HCT116 (cell line): ENCODE results near the gene ANKRD44. TPM values are rescaled to one million over a fixed set of nuclear protein-coding genes. Genes with fewer than 3 reads are reported as not detected.

ENCODE experiments used
- ATAC-seq: fragments of 200-7000 bp; cut with Tn5 transposase; 2 replicates; pipeline ENCODE4 v1.9.1; 2020; ENCODE audit warnings: mild to moderate bottlenecking, moderate library complexity
- BruUV-seq: library from RNA; stranded (reverse); fragments of 400-500 nt; replicated peaks from 2 replicates; lab custom pipeline; 2021; lab: Mats Ljungman, UMichigan
- CTCF ChIA-PET: fragments of 300-600 bp; sonication (Branson Sonifier 250); formaldehyde crosslinking; loops from one replicate; lab custom pipeline; 2021; ENCODE audit warnings: antibody characterized with exemption; lab: Charles Lee
- POLR2A ChIA-PET: fragments of 300-600, 350-600 bp; sonication (Branson Sonifier 250); formaldehyde crosslinking; loops from one replicate; lab custom pipeline; 2021; ENCODE audit warnings: antibody characterized with exemption; lab: Charles Lee
- RAD21 ChIA-PET, 2 experiments: fragments of 300-600 bp; sonication (Branson Sonifier 250); formaldehyde crosslinking; loops; one replicate each; lab custom pipeline; 2023; ENCODE audit warnings: low total read pairs in 2 of 2; ENCODE audit not compliant: uncharacterized antibody in 2 of 2, unreplicated experiment in 2 of 2, low non-redundant PET in 1 of 2; lab: Charles Lee
- DNase-seq: peaks from one replicate; pipeline ENCODE4 v3.0.0-alpha.2; 2010; ENCODE audit warnings: low read depth, low spot score
- H2AFZ ChIP-seq: fragments of 200-600 bp; shearing (Covaris generic), sonication (generic); 2 replicates; pipeline ENCODE4 v1.6.1; 2017; ENCODE audit warnings: low read depth, mixed run types, mixed read lengths, antibody characterized with exemption, low read length; ENCODE audit not compliant: poor library complexity, severe bottlenecking
- H3K27ac ChIP-seq: 2 replicates; pipeline ENCODE4 v1.5.1; 2012; ENCODE audit warnings: low read depth, low read length
- H3K27me3 ChIP-seq: fragments of 200-600 bp; sonication (generic); 2 replicates; pipeline ENCODE4 v1.6.1; 2016; ENCODE audit warnings: mixed run types, low read length, mixed read lengths; ENCODE audit not compliant: insufficient read depth
- H3K36me3 ChIP-seq, 2 experiments: fragments of 200-500 bp in 1 of 2; fragments of 200-600 bp in 1 of 2; sonication (Bioruptor generic) in 1 of 2; sonication (generic) in 1 of 2; 2 replicates each; pipeline versions ENCODE4 v1.5.1 to v1.6.1; 2014 to 2016; ENCODE audit warnings: low read length in 2 of 2, inconsistent platforms in 1 of 2, mixed read lengths in 1 of 2, mixed run types in 1 of 2; ENCODE audit not compliant: insufficient read depth in 2 of 2, control insufficient read depth in 1 of 2
- H3K4me1 ChIP-seq, 2 experiments: fragments of 200-600 bp in 1 of 2; sonication (generic) in 1 of 2; 2 replicates each; pipeline versions ENCODE4 v1.5.1 to v1.6.1; 2012 to 2017; ENCODE audit warnings: low read length in 2 of 2, inconsistent platforms in 1 of 2, mild to moderate bottlenecking in 1 of 2, mixed read lengths in 1 of 2, mixed run types in 1 of 2, moderate library complexity in 1 of 2; ENCODE audit not compliant: insufficient read depth in 2 of 2, control insufficient read depth in 1 of 2
- H3K4me2 ChIP-seq: fragments of 200-600 bp; sonication (generic); 2 replicates; pipeline ENCODE4 v1.6.1; 2017; ENCODE audit warnings: mixed run types, low read length, mixed read lengths
- H3K4me3 ChIP-seq, 2 experiments: fragments of 200-600 bp in 1 of 2; sonication (generic) in 1 of 2; replicated peaks in 1 of 2; 2 replicates each; pipeline ENCODE4 v1.5.1; 2011 to 2016; ENCODE audit warnings: low read length in 2 of 2, control low read depth in 1 of 2, low read depth in 1 of 2, mild to moderate bottlenecking in 1 of 2, mixed read lengths in 1 of 2, mixed run types in 1 of 2
- H3K79me2 ChIP-seq: fragments of 200-600 bp; sonication (generic); 2 replicates; pipeline ENCODE4 v1.6.1; 2017; ENCODE audit warnings: mild to moderate bottlenecking, mixed run types, low read length, moderate library complexity, mixed read lengths; ENCODE audit not compliant: insufficient read depth
- H3K9ac ChIP-seq: fragments of 200-600 bp; sonication (generic); 2 replicates; pipeline ENCODE4 v1.6.1; 2016; ENCODE audit warnings: low read length, mixed read lengths
- H3K9me2 ChIP-seq: fragments of 200-600 bp; sonication (generic), shearing (Covaris generic); 2 replicates; pipeline ENCODE4 v1.6.1; 2017; ENCODE audit warnings: mixed run types, mild to moderate bottlenecking, moderate library complexity; ENCODE audit not compliant: insufficient read depth
- H3K9me3 ChIP-seq, 2 experiments: fragments of 200-500 bp in 1 of 2; fragments of 200-600 bp in 1 of 2; sonication (Bioruptor generic) in 1 of 2; sonication (generic) in 1 of 2; 2 replicates each; pipeline ENCODE4 v1.6.1; 2014 to 2017; ENCODE audit warnings: low read length in 2 of 2, mixed read lengths in 2 of 2, inconsistent platforms in 1 of 2, low read depth in 1 of 2, mild to moderate bottlenecking in 1 of 2, mixed run types in 1 of 2, moderate library complexity in 1 of 2; ENCODE audit not compliant: control insufficient read depth in 1 of 2, insufficient read depth in 1 of 2
- H4K20me1 ChIP-seq: fragments of 200-600 bp; sonication (generic), shearing (Covaris generic); 2 replicates; pipeline ENCODE4 v1.6.1; 2017; ENCODE audit warnings: mixed run types, mild to moderate bottlenecking, moderate library complexity; ENCODE audit not compliant: insufficient read depth
- CBX3 ChIP-seq: IDR thresholded peaks from 2 replicates; pipeline ENCODE4 v1.6.1; 2012; ENCODE audit warnings: low read depth
- CTCF ChIP-seq, 3 experiments: fragments of 200-600 bp in 1 of 3; sonication (generic) in 1 of 3; IDR thresholded peaks in 2 of 3; conservative IDR thresholded peaks in 1 of 3; 2 replicates each; pipeline ENCODE4 v1.5.1; 2012 to 2017; ENCODE audit warnings: low read depth in 2 of 3, low read length in 2 of 3, antibody characterized with exemption in 1 of 3, borderline replicate concordance in 1 of 3, control low read depth in 1 of 3, mild to moderate bottlenecking in 1 of 3, mixed read lengths in 1 of 3, mixed run types in 1 of 3, moderate library complexity in 1 of 3; ENCODE audit not compliant: insufficient read depth in 1 of 3
- EZH2 ChIP-seq: fragments of 200-600 bp; sonication (generic); IDR thresholded peaks from 2 replicates; pipeline ENCODE4 v1.6.1; 2017; ENCODE audit warnings: antibody characterized with exemption, mixed run types
- MAX ChIP-seq: IDR thresholded peaks from 2 replicates; pipeline ENCODE4 v1.6.1; 2012
- RAD21 ChIP-seq: IDR thresholded peaks from 2 replicates; pipeline ENCODE4 v1.6.1; 2012; ENCODE audit warnings: low read depth, mild to moderate bottlenecking
- TCF7L2 ChIP-seq: IDR thresholded peaks from 2 replicates; pipeline ENCODE4 v1.7.0; 2011; ENCODE audit warnings: borderline replicate concordance, inconsistent platforms; ENCODE audit not compliant: insufficient read depth, insufficient read length; ENCODE audit errors: extremely low read depth
- ZNF274 ChIP-seq: fragments of 200-500 bp; sonication (Bioruptor generic); IDR thresholded peaks from 2 replicates; pipeline ENCODE4 v1.6.1; 2014; ENCODE audit warnings: mild to moderate bottlenecking, low read depth, low read length, inconsistent platforms
- intact Hi-C: fragments of 100-400 bp; cut with micrococcal nuclease; formaldehyde crosslinking; loops from 2 replicates; pipeline ENCODE4 v1.10.0; 2022
- total RNA-seq: library from RNA; stranded (reverse); gene quantifications from one replicate; pipeline ENCODE4 v1.2.1, GENCODE V29; 2021; ENCODE audit not compliant: unreplicated experiment

Gene ANKRD44
- total RNA-seq, 1 experiment from 2014 or later: 2.7 TPM

GRCh38 chr2:197281421-197281820 lies 29.2 kb downstream of the ANKRD44 start:
- Histone ChIP-seq H3K9me2 (no peaks in the 10 kb centered on the region), H3K9me3 (no peaks in the 10 kb centered on the region), H4K20me1 (no peaks in the 10 kb centered on the region), H2AFZ (no peak overlapping the region), H3K27ac (no peak overlapping the region), H3K4me1 (no peaks in the 10 kb centered on the region), H3K9ac (no peak overlapping the region), H3K4me2 (no peak overlapping the region), H3K36me3 (no peaks in the 10 kb centered on the region), H3K79me2 (no peaks in the 10 kb centered on the region), H3K4me3 (no peak overlapping the region), H3K27me3 (no peaks in the 10 kb centered on the region)
- ChIA-PET CTCF (no interaction called here), RAD21 (no interaction called here), POLR2A (no interaction called here)
- no peak for ATAC-seq
- TF ChIP-seq CBX3 (no peak), TCF7L2 (no peak), EZH2 (no peak), RAD21 (no peak), MAX (no peak), ZNF274 (no peak), CTCF (IDR thresholded peaks at IDR 0.05 in 2 of 3, conservative IDR thresholded peaks at IDR 0.05 in 1 of 3; ENCODE audit: borderline replicate concordance in 1 of 3, insufficient read depth in 1 of 3, low read depth in 2 of 3, low read length in 2 of 3) (no peak)
- intact Hi-C loops: no loop called here
- BruUV-seq: no TSS peak
- no peak for DNase-seq
